Measurements from ENCODE around the gene ATP8A2. TPM values are rescaled to one million over a fixed set of nuclear protein-coding genes. Genes with fewer than 3 reads are reported as not detected.

The ATP8A2 gene
- total RNA-seq, 3 donors from 2014 or later (not counting 1 experiment from before 2014, with no cell fraction given) = 0.43 to 0.68 (median 0.59) TPM

DNA sequence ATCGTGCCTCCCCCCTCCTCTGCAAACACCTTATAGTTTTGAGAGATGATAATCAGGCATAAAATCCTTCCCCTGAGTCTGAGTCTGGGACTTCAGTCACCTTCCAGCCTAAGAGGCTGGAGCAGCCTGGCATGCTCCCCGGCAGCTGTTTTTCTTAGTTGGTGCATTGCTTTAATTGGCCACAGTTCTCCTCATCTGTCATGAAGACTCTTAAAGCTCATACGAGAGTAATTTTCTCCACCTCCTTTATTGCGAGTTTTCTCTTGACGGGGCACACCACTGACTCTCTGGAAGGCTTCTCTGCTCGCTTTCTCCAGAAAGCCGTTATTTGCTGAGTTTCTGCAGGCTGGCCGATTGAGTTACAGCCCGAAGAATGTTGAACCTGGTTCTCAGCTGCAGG, 310.5 kb downstream of the ATP8A2 start:
- H3K4me1 ChIP-seq (ENCODE audit: control insufficient read depth, insufficient read depth, low read length) = no peaks in the 10 kb centered on the region
- no peak overlapping the region for H3K27ac ChIP-seq (ENCODE audit: low read length)
- H3K27me3 ChIP-seq (ENCODE audit: control insufficient read depth, insufficient read depth, low read length) = no peaks in the 10 kb centered on the region
- Mint-ChIP-seq H3K4me3 (no peak overlapping the region), H3K27ac (no peak overlapping the region), H3K27me3 (ENCODE audit: low read depth in 2 of 2) (peaks cover 8 to 49% of the 10 kb centered on the region in 2 donors), H3K36me3 (no peaks in the 10 kb centered on the region), H3K4me1 (peaks cover 0 to 5% of the 10 kb centered on the region in 2 donors), H3K9me3 (no peaks in the 10 kb centered on the region)
- intact Hi-C loops (cut with micrococcal nuclease) = no loop called here
- no peak overlapping the region for H3K4me3 ChIP-seq (ENCODE audit: low read length)
- TF ChIP-seq, protein P1, sequence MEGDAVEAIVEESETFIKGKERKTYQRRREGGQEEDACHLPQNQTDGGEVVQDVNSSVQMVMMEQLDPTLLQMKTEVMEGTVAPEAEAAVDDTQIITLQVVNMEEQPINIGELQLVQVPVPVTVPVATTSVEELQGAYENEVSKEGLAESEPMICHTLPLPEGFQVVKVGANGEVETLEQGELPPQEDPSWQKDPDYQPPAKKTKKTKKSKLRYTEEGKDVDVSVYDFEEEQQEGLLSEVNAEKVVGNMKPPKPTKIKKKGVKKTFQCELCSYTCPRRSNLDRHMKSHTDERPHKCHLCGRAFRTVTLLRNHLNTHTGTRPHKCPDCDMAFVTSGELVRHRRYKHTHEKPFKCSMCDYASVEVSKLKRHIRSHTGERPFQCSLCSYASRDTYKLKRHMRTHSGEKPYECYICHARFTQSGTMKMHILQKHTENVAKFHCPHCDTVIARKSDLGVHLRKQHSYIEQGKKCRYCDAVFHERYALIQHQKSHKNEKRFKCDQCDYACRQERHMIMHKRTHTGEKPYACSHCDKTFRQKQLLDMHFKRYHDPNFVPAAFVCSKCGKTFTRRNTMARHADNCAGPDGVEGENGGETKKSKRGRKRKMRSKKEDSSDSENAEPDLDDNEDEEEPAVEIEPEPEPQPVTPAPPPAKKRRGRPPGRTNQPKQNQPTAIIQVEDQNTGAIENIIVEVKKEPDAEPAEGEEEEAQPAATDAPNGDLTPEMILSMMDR (IDR thresholded peaks at IDR 0.05) = no peak
- DNase-seq = no peak
- H3K9me3 ChIP-seq (ENCODE audit: control insufficient read depth, insufficient read depth, low read length) = no peaks in the 10 kb centered on the region
- no peak for ATAC-seq
- no peaks in the 10 kb centered on the region for H3K36me3 ChIP-seq (ENCODE audit: control insufficient read depth, insufficient read depth, low read length)
- WGBS (ENCODE audit: insufficient coverage) = 89% methylated on average over 9 of the region's 9 CpGs

DNA sequence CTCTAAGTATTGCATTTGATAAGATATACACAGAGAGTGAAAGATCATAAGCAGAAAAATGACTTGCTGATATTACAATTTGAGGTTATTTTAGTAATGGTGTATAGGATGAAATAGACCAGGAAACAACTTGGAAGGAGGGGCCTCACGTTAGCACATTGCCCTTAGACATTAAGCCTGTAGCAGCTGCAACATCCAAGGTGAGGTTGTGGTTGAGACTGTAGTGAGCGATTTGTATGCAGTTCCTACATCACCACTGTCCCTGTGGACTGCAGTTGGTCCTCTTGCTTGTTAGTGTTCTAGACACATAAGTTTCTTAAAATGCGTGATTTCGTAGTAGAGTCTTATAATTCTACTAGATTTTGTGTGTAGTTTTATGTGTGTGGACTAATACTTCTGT, 311.3 kb downstream of the ATP8A2 start:
- Mint-ChIP-seq H3K27ac (no peak overlapping the region), H3K4me1 (peaks cover 0 to 5% of the 10 kb centered on the region in 2 donors), H3K27me3 (ENCODE audit: low read depth in 2 of 2) (peaks cover under 1 to 41% of the 10 kb centered on the region in 2 donors), H3K9me3 (no peaks in the 10 kb centered on the region), H3K36me3 (no peaks in the 10 kb centered on the region), H3K4me3 (no peak overlapping the region)
- ATAC-seq (no peak), DNase-seq (no peak)
- Histone ChIP-seq H3K27ac (ENCODE audit: low read length) (no peak overlapping the region), H3K4me1 (ENCODE audit: control insufficient read depth, insufficient read depth, low read length) (no peaks in the 10 kb centered on the region), H3K36me3 (ENCODE audit: control insufficient read depth, insufficient read depth, low read length) (no peaks in the 10 kb centered on the region), H3K4me3 (ENCODE audit: low read length) (no peak overlapping the region), H3K9me3 (ENCODE audit: control insufficient read depth, insufficient read depth, low read length) (no peaks in the 10 kb centered on the region), H3K27me3 (ENCODE audit: control insufficient read depth, insufficient read depth, low read length) (no peaks in the 10 kb centered on the region)
- WGBS (ENCODE audit: insufficient coverage) = 78% methylated on average over 4 of the region's 4 CpGs
- intact Hi-C loops (cut with micrococcal nuclease) = no loop called here
- TF ChIP-seq, protein P1 (IDR thresholded peaks at IDR 0.05) = no peak

DNA sequence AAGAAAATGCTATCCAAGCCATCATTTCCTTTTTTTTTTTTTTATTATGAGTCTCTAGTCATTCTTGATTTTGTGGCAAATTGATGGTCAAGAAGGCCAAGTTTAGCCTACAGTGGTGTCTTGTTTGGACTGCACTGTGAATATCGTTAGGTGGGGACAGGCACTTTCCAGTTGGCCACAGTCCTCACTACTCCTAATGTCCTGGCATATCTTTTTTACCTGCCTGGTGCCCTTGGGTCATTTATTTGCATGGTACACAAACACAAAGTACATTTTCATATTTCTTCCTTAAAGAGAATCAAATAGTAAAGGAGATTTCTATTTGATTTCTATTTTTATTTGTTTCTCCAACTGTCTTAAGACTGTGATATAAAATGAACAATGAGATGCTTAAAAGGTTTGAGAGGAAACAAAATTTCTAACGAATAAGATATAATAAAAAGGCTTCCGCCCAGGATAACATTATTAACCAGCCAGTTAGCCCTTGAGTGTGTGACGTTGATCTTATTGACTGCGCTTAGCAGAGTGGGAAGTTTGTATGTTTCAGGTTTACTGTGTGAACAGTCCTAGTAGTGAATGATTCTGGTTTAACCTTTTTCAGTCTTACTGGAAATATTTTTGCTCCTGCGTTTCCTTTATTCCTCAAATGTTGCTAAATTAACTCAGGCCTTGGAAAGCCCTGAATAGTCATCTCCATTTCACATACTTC, 312.0 kb downstream of the ATP8A2 start:
- TF ChIP-seq, protein P1 (IDR thresholded peaks at IDR 0.05) = no peak
- Histone ChIP-seq H3K36me3 (ENCODE audit: control insufficient read depth, insufficient read depth, low read length) (no peaks in the 10 kb centered on the region), H3K4me3 (ENCODE audit: low read length) (no peak overlapping the region), H3K4me1 (ENCODE audit: control insufficient read depth, insufficient read depth, low read length) (no peaks in the 10 kb centered on the region), H3K27me3 (ENCODE audit: control insufficient read depth, insufficient read depth, low read length) (no peaks in the 10 kb centered on the region), H3K27ac (ENCODE audit: low read length) (no peak overlapping the region), H3K9me3 (ENCODE audit: control insufficient read depth, insufficient read depth, low read length) (no peaks in the 10 kb centered on the region)
- Mint-ChIP-seq H3K4me3 (no peak overlapping the region), H3K27ac (no peak overlapping the region), H3K36me3 (no peaks in the 10 kb centered on the region), H3K9me3 (no peaks in the 10 kb centered on the region), H3K4me1 (peaks cover 0 to 5% of the 10 kb centered on the region in 2 donors), H3K27me3 (ENCODE audit: low read depth in 2 of 2) (peaks cover 0 to 35% of the 10 kb centered on the region in 2 donors)
- ATAC-seq (no peak), DNase-seq (no peak)
- WGBS (ENCODE audit: insufficient coverage) = 93% methylated on average over 6 of the region's 6 CpGs
- intact Hi-C loops (cut with micrococcal nuclease) = no loop called here

DNA sequence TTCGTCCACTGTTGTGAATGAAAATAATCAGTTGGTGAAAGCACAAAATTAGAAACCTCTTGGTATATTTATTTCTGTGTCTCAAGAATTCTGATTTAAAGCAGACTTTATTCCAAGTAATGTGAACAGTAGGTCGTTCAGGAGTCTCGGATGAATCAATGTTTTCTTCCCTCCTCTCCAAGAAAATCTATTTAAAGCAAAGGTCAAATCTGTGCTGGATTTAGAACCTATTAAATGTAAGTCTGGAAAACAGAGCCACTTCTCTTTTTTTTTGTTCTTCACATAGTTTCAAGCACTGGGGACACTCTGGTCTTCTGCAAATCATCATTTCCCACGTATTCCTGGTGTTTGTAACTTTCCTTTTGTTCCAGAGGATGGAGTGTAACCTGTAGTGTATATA, 312.7 kb downstream of the ATP8A2 start:
- no peaks in the 10 kb centered on the region for H3K9me3 ChIP-seq (ENCODE audit: control insufficient read depth, insufficient read depth, low read length)
- Mint-ChIP-seq H3K36me3 (no peaks in the 10 kb centered on the region), H3K4me1 (peaks cover 0 to 5% of the 10 kb centered on the region in 2 donors), H3K27me3 (ENCODE audit: low read depth in 2 of 2) (peaks cover 0 to 30% of the 10 kb centered on the region in 2 donors), H3K27ac (no peak overlapping the region), H3K9me3 (no peaks in the 10 kb centered on the region), H3K4me3 (no peak overlapping the region)
- H3K4me3 ChIP-seq (ENCODE audit: low read length) = no peak overlapping the region
- H3K27me3 ChIP-seq (ENCODE audit: control insufficient read depth, insufficient read depth, low read length) = no peaks in the 10 kb centered on the region
- 84% methylated on average over 4 of the region's 4 CpGs for WGBS (ENCODE audit: insufficient coverage)
- H3K36me3 ChIP-seq (ENCODE audit: control insufficient read depth, insufficient read depth, low read length) = no peaks in the 10 kb centered on the region
- TF ChIP-seq, protein P1 (IDR thresholded peaks at IDR 0.05) = no peak
- no peak for DNase-seq
- no peak overlapping the region for H3K27ac ChIP-seq (ENCODE audit: low read length)
- no peaks in the 10 kb centered on the region for H3K4me1 ChIP-seq (ENCODE audit: control insufficient read depth, insufficient read depth, low read length)
- no peak for ATAC-seq
- intact Hi-C loops (cut with micrococcal nuclease) = no loop called here

Measured in natural killer cell (primary cell).